Measurements from ENCODE around the gene NECTIN4. TPM values are rescaled to one million over a fixed set of nuclear protein-coding genes. Genes with fewer than 3 reads are reported as not detected.

The NECTIN4 gene
- total and polyA plus RNA-seq, 2 of the 13 experiments (the other 11 are each of a cell fraction or from before 2014, with no cell fraction given): 5.9 to 12.4 TPM

GRCh38 chr1:161084597-161084988 is 4.8 kb downstream of the NECTIN4 start:
- Histone ChIP-seq H3K9ac (ENCODE audit: insufficient read depth, low read depth, low read length) (no peak overlapping the region), H3K79me2 (ENCODE audit: insufficient read depth, low read length) (no peaks in the 10 kb centered on the region), H3K27me3 (ENCODE audit: control insufficient read depth in 1 of 2, insufficient read depth in 2 of 2, low read length in 2 of 2) (peaks cover 3 to 26% of the 10 kb centered on the region in 2 experiments; a peak in 3 of 5 replicates), H3K4me3 (replicated peaks in 1 of 3; ENCODE audit: insufficient read depth in 1 of 3, low read depth in 2 of 3, low read length in 3 of 3) (no peak overlapping the region), H3K27ac (ENCODE audit: extremely low read length, insufficient read depth, low read length) (no peak overlapping the region), H4K20me1 (ENCODE audit: insufficient read depth, low read length) (no peaks in the 10 kb centered on the region), H2AFZ (ENCODE audit: low read length) (no peak overlapping the region), H3K9me3 (ENCODE audit: low read length) (no peaks in the 10 kb centered on the region), H3K4me2 (ENCODE audit: low read depth, low read length) (no peak overlapping the region), H3K4me1 (ENCODE audit: insufficient read depth, low read length) (peaks cover 38% of the 10 kb centered on the region), H3K36me3 (replicated peaks in 1 of 2; ENCODE audit: control insufficient read depth in 1 of 2, insufficient read depth in 2 of 2, low read length in 2 of 2) (no peaks in the 10 kb centered on the region)
- POLR2A ChIA-PET: interaction anchor here (1.9 kb wide), 1 partner anchor 13 kb away, joined by 4 read pairs; no protein-coding TSS in a partner anchor
- in situ Hi-C loops (cut with HindIII; ENCODE audit: extremely low pct_ligation_motif_present, low pct_unique_long_range_greater_than_20kb): no loop called here
- ATAC-seq (no peak), FAIRE-seq (no peak), DNase-seq (ENCODE audit: low spot score) (no peak)
- intact Hi-C loops (cut with micrococcal nuclease; ENCODE audit: unreplicated experiment): no loop called here
- BruUV-seq (replicated peaks): no TSS peak
- CTCF ChIA-PET (ENCODE audit: low intra/inter-chr PET ratio, low total read pairs): no interaction called here
- WGBS (ENCODE audit: low lambda C conversion rate): 83% methylated on average over 1 of the region's 1 CpG
- TF ChIP-seq FOXO1 (CRISPR knock-in tag; IDR thresholded peaks at IDR 0.05) (no peak), TP53 (CRISPR knock-in tag; conservative IDR thresholded peaks at IDR 0.05) (no peak), HNRNPL (IDR thresholded peaks at IDR 0.05; ENCODE audit: low read depth, low read length) (no peak), ZNF234 (CRISPR knock-in tag; conservative IDR thresholded peaks at IDR 0.05) (no peak), ASH2L (IDR thresholded peaks at IDR 0.05; ENCODE audit: insufficient read length, low read depth, low read length) (no peak), ZNF709 (CRISPR knock-in tag; IDR thresholded peaks at IDR 0.05) (no peak), ZNF329 (CRISPR knock-in tag; IDR thresholded peaks at IDR 0.05; ENCODE audit: low read depth) (no peak), ARHGAP35 (CRISPR knock-in tag; IDR thresholded peaks at IDR 0.05; ENCODE audit: borderline replicate concordance) (no peak), MED1 (CRISPR knock-in tag; IDR thresholded peaks at IDR 0.05) (no peak), KDM1A (CRISPR knock-in tag; IDR thresholded peaks at IDR 0.05) (no peak), WIZ (CRISPR knock-in tag; IDR thresholded peaks at IDR 0.05) (no peak)
- TF ChIP-seq, protein P1, sequence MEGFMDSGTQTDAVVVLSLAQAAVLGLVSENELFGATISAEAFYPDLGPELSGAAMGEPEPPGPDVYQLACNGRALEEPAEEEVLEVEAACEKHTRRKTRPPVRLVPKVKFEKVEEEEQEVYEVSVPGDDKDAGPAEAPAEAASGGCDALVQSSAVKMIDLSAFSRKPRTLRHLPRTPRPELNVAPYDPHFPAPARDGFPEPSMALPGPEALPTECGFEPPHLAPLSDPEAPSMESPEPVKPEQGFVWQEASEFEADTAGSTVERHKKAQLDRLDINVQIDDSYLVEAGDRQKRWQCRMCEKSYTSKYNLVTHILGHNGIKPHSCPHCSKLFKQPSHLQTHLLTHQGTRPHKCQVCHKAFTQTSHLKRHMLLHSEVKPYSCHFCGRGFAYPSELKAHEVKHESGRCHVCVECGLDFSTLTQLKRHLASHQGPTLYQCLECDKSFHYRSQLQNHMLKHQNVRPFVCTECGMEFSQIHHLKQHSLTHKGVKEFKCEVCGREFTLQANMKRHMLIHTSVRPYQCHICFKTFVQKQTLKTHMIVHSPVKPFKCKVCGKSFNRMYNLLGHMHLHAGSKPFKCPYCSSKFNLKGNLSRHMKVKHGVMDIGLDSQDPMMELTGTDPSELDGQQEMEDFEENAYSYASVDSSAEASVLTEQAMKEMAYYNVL (CRISPR knock-in tag; IDR thresholded peaks at IDR 0.05; ENCODE audit: borderline replicate concordance): no peak
- TF ChIP-seq, protein P2, sequence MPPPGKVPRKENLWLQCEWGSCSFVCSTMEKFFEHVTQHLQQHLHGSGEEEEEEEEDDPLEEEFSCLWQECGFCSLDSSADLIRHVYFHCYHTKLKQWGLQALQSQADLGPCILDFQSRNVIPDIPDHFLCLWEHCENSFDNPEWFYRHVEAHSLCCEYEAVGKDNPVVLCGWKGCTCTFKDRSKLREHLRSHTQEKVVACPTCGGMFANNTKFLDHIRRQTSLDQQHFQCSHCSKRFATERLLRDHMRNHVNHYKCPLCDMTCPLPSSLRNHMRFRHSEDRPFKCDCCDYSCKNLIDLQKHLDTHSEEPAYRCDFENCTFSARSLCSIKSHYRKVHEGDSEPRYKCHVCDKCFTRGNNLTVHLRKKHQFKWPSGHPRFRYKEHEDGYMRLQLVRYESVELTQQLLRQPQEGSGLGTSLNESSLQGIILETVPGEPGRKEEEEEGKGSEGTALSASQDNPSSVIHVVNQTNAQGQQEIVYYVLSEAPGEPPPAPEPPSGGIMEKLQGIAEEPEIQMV (CRISPR knock-in tag; IDR thresholded peaks at IDR 0.05; ENCODE audit: low read depth): no peak
- TF ChIP-seq, protein P3, sequence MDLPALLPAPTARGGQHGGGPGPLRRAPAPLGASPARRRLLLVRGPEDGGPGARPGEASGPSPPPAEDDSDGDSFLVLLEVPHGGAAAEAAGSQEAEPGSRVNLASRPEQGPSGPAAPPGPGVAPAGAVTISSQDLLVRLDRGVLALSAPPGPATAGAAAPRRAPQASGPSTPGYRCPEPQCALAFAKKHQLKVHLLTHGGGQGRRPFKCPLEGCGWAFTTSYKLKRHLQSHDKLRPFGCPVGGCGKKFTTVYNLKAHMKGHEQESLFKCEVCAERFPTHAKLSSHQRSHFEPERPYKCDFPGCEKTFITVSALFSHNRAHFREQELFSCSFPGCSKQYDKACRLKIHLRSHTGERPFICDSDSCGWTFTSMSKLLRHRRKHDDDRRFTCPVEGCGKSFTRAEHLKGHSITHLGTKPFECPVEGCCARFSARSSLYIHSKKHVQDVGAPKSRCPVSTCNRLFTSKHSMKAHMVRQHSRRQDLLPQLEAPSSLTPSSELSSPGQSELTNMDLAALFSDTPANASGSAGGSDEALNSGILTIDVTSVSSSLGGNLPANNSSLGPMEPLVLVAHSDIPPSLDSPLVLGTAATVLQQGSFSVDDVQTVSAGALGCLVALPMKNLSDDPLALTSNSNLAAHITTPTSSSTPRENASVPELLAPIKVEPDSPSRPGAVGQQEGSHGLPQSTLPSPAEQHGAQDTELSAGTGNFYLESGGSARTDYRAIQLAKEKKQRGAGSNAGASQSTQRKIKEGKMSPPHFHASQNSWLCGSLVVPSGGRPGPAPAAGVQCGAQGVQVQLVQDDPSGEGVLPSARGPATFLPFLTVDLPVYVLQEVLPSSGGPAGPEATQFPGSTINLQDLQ (CRISPR knock-in tag; IDR thresholded peaks at IDR 0.05): no peak

Measured in HepG2 (cell line).